Measurements from ENCODE around the gene MMP23B.
"Not testable (repeated sequence)": the region's sequence is repeated elsewhere in the genome, so short reads cannot be mapped to it uniquely, and the experiment has no call there.

MMP23B gene

GRCh38 chr1:1630965-1631781, 800 bp upstream of the MMP23B start:
- DNase-seq (ENCODE audit: low read depth in 2 of 2): no peak

GRCh38 chr1:1633409-1633808, 1.4 kb downstream of the MMP23B start:
- DNase-seq (ENCODE audit: low read depth in 2 of 2): not testable (repeated sequence)

GRCh38 chr1:1634613-1635012, 2.6 kb downstream of the MMP23B start:
- not testable (repeated sequence) for DNase-seq (ENCODE audit: low read depth in 2 of 2)

- DNase-seq (ENCODE audit: low read depth in 2 of 2): not testable (repeated sequence)
Measured at GRCh38 chr1:1636621-1637478, 4.9 kb downstream of the MMP23B start.

- not testable (repeated sequence) for DNase-seq (ENCODE audit: low read depth in 2 of 2)
Measured at GRCh38 chr1:1637479-1637875, 5.5 kb downstream of the MMP23B start.

GRCh38 chr1:1638528-1638927, 6.6 kb downstream of the MMP23B start:
- DNase-seq (ENCODE audit: low read depth in 2 of 2): not testable (repeated sequence)

GRCh38 chr1:1639368-1639767, 7.4 kb downstream of the MMP23B start:
- DNase-seq (ENCODE audit: low read depth in 2 of 2): not testable (repeated sequence)

GRCh38 chr1:1640081-1640480, 8.1 kb downstream of the MMP23B start:
- not testable (repeated sequence) for DNase-seq (ENCODE audit: low read depth in 2 of 2)

GRCh38 chr1:1640711-1641461, 8.9 kb downstream of the MMP23B start:
- DNase-seq (ENCODE audit: low read depth in 2 of 2): not testable (repeated sequence)

- not testable (repeated sequence) for DNase-seq (ENCODE audit: low read depth in 2 of 2)
Measured at GRCh38 chr1:1646326-1646725, 14.4 kb downstream of the MMP23B start.

- DNase-seq (ENCODE audit: low read depth in 2 of 2): not testable (repeated sequence)
Measured at GRCh38 chr1:1647567-1648241, 15.7 kb downstream of the MMP23B start.

GRCh38 chr1:1648265-1648664, 16.3 kb downstream of the MMP23B start:
- not testable (repeated sequence) for DNase-seq (ENCODE audit: low read depth in 2 of 2)

GRCh38 chr1:1658583-1659549, 26.9 kb downstream of the MMP23B start, which contains the start of gene CDK11B:
Gene CDK11B, minus strand, starts transcription at chr1:1659004. Its CDS starts 1,519 bp downstream, at chr1:1657485.
- DNase-seq (ENCODE audit: low read depth in 2 of 2): peak; percentile 93 to 97

GRCh38 chr1:1662392-1662791, 30.4 kb downstream of the MMP23B start:
- DNase-seq (ENCODE audit: low read depth in 2 of 2): not testable (repeated sequence)

- DNase-seq (ENCODE audit: low read depth in 2 of 2): not testable (repeated sequence)
Measured at GRCh38 chr1:1662830-1663560, 31.0 kb downstream of the MMP23B start.

- DNase-seq (ENCODE audit: low read depth in 2 of 2): not testable (repeated sequence)
Measured at GRCh38 chr1:1664318-1664717, 32.3 kb downstream of the MMP23B start.

- no peak for DNase-seq (ENCODE audit: low read depth in 2 of 2)
Measured at GRCh38 chr1:1664941-1665814, 33.2 kb downstream of the MMP23B start.

- DNase-seq (ENCODE audit: low read depth in 2 of 2): peak in 1 of 2 donors; percentile 44
Measured at GRCh38 chr1:1665815-1666251, 33.9 kb downstream of the MMP23B start.
